ENCODE measurements around the gene BTD.

The BTD gene

DNA sequence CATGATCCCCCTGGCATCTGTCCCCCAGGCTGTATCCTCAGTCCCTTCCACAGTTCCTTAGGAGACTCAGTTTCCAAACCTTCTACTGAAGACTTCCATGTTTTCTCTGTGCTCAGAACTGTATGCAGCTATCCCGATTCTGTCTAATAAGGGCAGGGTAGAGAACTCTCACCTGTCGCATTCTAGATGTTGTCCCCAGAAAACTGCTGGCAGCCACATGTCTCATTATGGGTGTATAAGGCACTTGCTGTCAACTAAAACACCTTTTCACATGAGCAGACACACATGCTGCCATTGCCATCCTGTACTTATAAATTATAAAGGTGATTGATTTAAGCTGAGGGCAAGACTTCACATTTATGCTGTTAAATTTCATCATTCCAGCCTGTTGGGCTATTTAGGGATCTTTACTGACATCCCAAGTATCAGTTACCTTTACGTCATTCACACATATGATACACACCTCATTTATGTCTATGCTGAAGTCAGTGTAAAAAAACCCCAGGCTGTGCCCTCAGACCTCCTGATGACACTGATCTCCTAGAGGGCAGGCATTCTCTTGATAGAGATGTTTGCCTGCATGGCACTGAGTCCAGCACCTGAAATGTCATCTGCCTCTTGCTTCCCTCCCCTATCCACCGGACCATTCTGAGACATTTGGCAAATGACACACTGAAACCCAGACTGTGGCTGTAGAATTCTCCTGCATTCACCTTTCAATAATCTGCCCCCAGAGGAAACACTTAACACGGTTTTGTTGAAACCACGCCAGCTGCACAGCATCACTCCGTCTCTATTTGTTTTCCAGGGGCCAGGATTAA is 35.8 kb downstream of the BTD start:
- DNase-seq = no peak

DNA sequence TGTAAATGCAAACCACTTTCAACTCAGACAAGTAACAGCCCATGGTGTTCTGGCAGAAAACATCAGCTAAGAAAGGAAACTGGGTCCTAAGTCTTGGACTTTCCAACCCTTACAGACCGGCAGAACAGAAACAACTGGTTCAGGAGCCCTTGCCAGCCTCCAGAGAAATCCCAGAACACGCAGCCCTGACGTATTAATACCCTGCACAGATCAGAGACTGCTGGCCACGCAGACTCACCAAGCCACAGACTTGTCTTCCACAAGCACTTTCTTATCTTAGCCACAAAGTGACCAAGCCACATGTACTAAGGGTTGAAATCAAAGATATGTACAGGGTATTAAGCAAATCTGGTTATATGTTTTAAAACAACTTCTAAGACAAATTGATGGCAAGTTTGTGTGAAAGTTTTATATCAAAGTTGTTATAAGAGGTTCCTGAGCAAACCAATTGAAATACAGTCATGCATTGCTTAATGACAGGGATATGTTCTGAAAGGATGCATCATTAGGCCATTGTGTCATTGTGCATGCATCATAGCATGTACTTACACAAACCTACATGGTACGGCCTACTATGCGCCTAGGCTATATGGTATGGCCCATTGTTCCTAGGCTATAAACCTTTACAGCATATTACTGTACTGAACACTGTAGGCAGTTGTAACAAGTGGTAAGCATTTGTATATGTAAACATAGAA is 36.8 kb downstream of the BTD start:
- DNase-seq = no peak

DNA sequence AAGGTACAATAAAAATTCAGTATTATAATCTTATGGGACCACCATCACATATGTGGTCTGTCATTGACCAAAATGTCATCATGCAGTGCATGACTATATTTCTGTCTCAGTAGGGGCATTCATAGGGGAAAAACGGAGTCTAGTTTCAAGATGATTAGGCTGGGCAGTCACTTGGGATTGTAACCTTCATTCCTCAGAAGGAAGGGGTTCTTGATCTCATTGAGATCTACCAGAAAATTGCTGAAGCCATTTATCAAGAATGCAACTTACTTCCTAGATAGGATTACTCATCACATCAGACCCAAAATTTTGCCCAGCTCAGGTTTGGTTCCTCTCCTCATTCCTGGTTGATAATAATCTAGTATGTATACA is 37.3 kb downstream of the BTD start:
- no peak for DNase-seq

- DNase-seq = no peak
Measured at GRCh38 chr3:15645246-15645645, 43.7 kb downstream of the BTD start.

- peak; percentile 97 for DNase-seq
Measured at GRCh38 chr3:15645740-15646501, 44.4 kb downstream of the BTD start.

- DNase-seq = peak; percentile 87
Measured at GRCh38 chr3:15646851-15647511, 45.4 kb downstream of the BTD start.

- DNase-seq = peak; percentile 20
Measured at GRCh38 chr3:15647611-15648167, 46.1 kb downstream of the BTD start.

DNA sequence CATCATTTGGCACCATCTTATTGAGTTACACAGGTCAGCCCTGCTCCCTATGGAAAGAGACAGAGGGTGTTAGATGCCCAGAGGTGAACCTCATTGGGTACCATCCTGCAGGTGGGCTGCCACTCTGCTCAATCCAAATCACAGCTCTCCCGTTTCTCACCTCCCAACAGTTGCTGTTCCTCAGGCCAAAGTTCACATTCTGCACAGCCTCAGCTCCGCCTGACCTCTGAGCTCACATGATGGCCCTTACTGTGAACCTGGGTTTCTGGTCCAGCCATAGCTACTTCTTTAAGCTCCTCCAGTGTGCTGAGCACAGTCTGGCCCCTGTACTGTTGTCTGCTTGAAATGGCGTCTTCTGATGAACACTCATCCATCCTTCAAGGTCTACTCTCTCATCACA is 47.8 kb downstream of the BTD start:
- DNase-seq = no peak

DNA sequence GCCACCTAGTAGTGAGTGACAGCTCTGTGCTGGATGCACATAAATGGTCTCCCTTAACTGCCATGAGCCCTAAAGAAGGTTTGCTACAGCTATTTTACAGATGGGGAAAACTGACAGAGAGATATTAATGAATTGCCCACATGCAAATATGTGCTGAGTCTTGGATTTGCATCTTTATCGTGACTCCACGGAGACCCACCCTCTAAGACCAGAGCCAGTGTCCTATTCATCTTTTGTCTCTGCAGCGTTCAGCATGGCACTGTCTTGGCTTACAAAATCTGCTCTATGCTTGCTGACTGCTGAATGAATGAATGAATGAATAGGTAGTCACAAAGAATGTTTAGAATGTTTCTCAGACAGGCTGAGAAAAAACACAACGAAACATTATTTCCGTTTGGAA is 48.3 kb downstream of the BTD start:
- no peak for DNase-seq

GRCh38 chr3:15651396-15651795 is 49.9 kb downstream of the BTD start:
- DNase-seq = no peak

GRCh38 chr3:15653321-15653720 is 51.8 kb downstream of the BTD start:
- DNase-seq = no peak

DNA sequence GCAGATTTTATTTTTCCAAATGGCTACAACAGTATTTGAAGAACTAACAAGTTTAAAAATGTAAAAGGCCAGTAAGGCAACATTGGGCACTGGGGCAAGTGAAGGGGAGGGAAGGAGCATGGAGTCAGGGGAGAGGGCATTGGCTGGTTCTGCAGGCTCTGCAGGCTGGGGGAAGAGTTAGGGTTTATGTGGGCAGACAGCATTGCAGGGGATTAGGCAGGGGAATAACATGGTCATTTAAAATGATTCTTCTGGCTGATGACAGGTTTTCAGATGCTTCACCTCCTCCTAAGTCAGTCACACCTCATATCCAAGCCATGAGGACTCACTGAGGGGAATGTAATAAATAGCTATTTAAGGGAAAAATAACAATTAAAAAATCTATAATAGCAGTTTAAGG is 52.6 kb downstream of the BTD start:
- DNase-seq = no peak

GRCh38 chr3:15654891-15655290 is 53.3 kb downstream of the BTD start:
- no peak for DNase-seq

DNA sequence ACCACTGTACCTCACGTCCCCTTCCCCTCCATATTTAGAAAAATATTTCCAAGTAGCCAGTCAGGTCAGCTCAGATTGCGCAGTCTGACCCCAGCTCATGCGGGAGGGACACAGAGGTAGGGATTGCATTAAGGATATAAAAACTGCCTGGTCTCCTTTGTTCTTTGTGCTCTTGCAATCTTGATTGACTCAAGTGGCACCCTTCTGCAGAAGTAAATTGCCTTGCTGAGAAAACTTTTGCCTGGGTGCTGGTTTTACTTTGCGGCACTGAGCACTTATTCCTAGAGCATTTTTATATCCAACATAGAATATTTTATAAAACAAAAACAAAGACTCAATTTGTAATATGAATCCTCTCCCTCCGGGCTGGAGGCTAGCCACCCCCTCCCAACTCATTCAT is 54.8 kb downstream of the BTD start:
- DNase-seq = no peak

- DNase-seq = no peak
Measured at GRCh38 chr3:15657016-15657415, 55.5 kb downstream of the BTD start.

GRCh38 chr3:15659254-15659975 is 57.9 kb downstream of the BTD start:
- no peak for DNase-seq

DNA sequence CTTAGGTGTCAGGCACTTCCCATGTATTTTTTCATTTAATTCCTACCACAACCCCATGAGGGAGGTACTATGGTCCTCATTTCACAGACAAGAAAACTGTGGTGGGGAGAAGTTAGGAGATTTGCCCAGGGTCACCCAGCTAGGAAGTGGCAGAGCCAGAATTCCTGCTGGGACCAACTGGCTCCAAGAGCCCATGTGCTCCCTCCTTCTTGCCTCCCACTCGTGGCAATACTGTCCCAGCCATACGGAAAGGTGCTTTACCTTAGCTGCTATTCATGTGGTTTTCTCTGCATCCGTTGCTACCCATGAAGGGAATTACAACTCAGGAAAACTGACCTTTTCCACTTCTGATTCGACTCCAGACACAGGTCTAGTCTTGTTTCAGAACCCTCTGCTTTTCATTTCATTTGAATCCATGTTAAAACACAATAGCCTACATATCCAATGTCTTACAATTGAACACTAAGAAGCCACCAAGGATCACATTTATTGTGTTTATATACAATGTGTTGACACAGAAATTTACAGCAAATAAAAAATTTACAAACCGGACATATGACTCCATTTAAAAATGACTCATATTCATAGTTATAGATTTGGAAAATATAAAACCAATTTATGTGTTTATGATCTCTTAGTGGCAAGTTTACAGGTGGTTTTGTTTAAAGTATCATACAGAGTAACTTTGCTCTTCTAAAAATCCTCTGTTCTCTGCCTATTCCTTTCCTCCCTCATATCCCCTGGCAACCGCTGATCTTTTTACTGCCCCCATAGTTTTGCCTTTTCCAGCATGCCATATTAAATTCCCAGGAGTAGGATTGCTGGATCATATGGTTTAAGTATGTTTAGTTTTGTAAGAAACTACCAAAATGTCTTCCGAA is 58.8 kb downstream of the BTD start:
- DNase-seq = no peak

DNA sequence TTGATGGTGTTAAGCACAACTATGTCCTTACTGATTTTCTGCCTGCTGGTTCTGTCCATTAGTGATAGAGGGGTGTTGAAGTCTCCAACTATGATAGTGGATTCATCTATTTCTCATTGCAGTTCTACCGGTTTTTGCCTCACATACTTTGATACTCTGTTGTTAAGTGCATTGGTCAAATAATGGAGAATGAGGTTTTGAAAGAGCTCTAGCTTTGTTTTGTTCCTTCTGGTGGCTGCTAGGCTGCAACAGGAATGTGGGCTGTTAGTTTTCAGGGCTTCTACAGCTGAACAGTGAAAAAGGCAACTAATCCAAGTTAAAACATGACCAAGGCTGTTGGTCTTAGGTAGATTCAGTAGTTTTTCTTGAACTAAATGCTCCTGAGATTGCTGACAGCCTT is 62.6 kb downstream of the BTD start:
- DNase-seq = no peak

DNA sequence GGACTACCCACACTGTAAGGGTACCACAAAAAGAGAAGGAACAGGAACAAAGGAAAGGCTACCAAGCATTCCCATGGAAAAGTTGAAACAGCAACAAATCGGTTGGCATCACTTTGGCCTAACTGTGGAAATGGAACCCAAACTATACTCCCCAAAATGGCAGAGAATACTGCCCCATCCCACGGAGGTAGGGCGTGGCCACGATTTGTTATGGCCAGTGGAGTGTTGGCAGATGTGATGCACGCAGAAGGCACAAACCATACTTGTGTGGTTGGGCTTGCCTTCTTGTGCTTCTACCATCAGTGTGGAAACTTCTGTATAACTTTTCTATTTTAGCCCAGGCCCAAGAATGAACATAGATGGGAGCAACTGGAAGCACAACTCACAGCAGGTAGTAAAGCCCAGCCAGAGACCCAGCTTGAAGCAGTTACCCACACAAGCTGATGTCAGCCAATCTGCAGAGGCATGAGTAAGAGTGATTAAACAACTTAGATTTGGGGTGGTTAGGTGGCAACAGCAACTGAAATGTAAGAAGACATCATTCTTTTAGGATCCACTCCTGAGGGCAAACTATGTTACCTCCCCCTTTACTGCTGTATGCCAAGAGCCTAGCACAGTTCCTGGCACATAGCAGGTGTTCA is 64.1 kb downstream of the BTD start:
- DNase-seq = no peak

DNA sequence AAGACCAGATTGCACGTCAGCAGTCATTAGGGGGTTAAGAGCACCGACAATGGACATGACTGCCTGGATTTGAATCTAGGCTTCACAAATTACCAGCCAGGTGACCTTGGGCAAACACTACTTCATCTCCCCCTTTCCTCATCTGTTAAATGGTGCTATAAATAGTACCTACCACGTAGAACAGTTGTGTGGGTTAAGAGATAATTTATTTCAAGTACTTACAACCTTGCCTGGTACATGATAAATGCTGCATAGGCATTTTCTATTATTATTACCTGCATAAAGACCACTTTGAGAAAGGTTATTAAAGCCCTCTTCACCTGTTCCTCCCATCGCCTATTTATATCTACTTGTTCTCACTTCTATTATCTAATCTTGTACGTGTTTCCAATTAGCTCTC is 64.7 kb downstream of the BTD start:
- no peak for DNase-seq

DNA sequence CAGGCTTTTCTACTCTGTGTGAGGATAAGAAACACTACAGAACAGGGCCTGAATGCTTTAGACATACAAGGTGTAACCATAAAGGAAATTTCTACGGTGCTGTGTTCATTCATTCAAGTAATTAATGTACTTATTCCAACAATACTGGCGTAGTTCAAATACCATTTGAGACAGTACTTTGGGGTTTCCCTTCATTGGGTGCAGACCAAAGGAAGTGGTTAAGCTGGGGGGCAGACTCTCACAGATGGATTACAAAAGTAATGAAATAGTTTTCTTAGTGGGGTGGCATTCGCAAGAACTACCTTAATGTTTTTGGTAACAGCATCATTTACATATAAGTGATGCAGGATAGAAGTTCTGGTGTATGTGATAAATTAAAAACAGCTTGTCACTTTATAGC is 65.9 kb downstream of the BTD start:
- no peak for DNase-seq

All from kidney glomerular epithelial cell (primary cell).